ENCODE results near the gene TUBA1A. TPM values are rescaled to one million over a fixed set of nuclear protein-coding genes. Genes with fewer than 3 reads are reported as not detected.

Gene TUBA1A
- 100 to 1,000 TPM in 1 of 2 donors, 10 to 100 TPM in 1; 81.6 to 253 TPM for total RNA-seq

GRCh38 chr12:49188916-49189367, at the start of gene TUBA1A:
TSS of gene TUBA1A (minus strand) at chr12:49189080. CDS start at chr12:49188979, 101 bp downstream.
- under 1% methylated on average over 26 of the region's 26 CpGs for WGBS
- intact Hi-C loops (cut with DNase I), result loop anchor here (1.0 to 10.0 kb wide), 3 partner anchors 45 to 104 kb away; partner anchors contain the start of gene TUBA1B

GRCh38 chr12:49236423-49236822, 47.5 kb upstream of the TUBA1A start:
- DNase-seq (ENCODE audit: low spot score), result no peak
- intact Hi-C loops (cut with DNase I), result no loop called here
- no peak overlapping the region for H3K27ac ChIP-seq
- no peaks in the 10 kb centered on the region for H3K4me1 ChIP-seq (replicated peaks)
- no peak for TF ChIP-seq POLR2AphosphoS5 (IDR thresholded peaks at IDR 0.05)
- no peak for TF ChIP-seq CTCF (IDR thresholded peaks at IDR 0.05)
- TF ChIP-seq POLR2A (IDR thresholded peaks at IDR 0.05), result no peak
- H3K4me3 ChIP-seq, result no peak overlapping the region
- H3K9me3 ChIP-seq, result no peaks in the 10 kb centered on the region
- WGBS, result 97% methylated on average over 1 of the region's 1 CpG
- no peaks in the 10 kb centered on the region for H3K36me3 ChIP-seq
- no peaks in the 10 kb centered on the region for H3K27me3 ChIP-seq (replicated peaks; ENCODE audit: insufficient read depth)

More at GRCh38 chr12:49188916-49189367, at the start of gene TUBA1A:
- TF ChIP-seq CTCF (IDR thresholded peaks at IDR 0.05) (no peak), POLR2AphosphoS5 (IDR thresholded peaks at IDR 0.05) (peak; percentile 91), POLR2A (IDR thresholded peaks at IDR 0.05) (peak; percentile 89)
- Histone ChIP-seq H3K4me3 (peak within 1 kb of the TSS; percentile 63 to 77), H3K4me1 (replicated peaks) (peaks cover 2% of the 10 kb centered on the region), H3K27ac (peak within 1 kb of the TSS; percentile 93 to 98), H3K36me3 (no peaks in the 10 kb centered on the region), H3K9me3 (no peaks in the 10 kb centered on the region), H3K27me3 (replicated peaks; ENCODE audit: insufficient read depth) (no peaks in the 10 kb centered on the region)
- DNase-seq (ENCODE audit: low spot score), result peak; percentile 86

GRCh38 chr12:49233842-49234526, 45.1 kb upstream of the TUBA1A start:
- Histone ChIP-seq H3K4me1 (replicated peaks) (no peaks in the 10 kb centered on the region), H3K4me3 (no peak overlapping the region), H3K36me3 (no peaks in the 10 kb centered on the region), H3K27me3 (replicated peaks; ENCODE audit: insufficient read depth) (no peaks in the 10 kb centered on the region), H3K9me3 (no peaks in the 10 kb centered on the region), H3K27ac (peak overlapping the region; percentile 73 to 92)
- no peak for TF ChIP-seq POLR2AphosphoS5 (IDR thresholded peaks at IDR 0.05)
- TF ChIP-seq CTCF (IDR thresholded peaks at IDR 0.05), result no peak
- TF ChIP-seq POLR2A (IDR thresholded peaks at IDR 0.05), result no peak
- intact Hi-C loops (cut with DNase I), result loop anchor here (1.0 to 2.0 kb wide), 2 partner anchors 46 to 145 kb away; no protein-coding TSS in a partner anchor
- WGBS, result 71% methylated on average over 19 of the region's 19 CpGs
- no peak for DNase-seq (ENCODE audit: low spot score)

GRCh38 chr12:49232940-49233841, 44.3 kb upstream of the TUBA1A start:
- WGBS, result 51% methylated on average over 25 of the region's 25 CpGs
- H3K4me3 ChIP-seq, result no peak overlapping the region

More at GRCh38 chr12:49232940-49233841, 44.3 kb upstream of the TUBA1A start:
- Histone ChIP-seq H3K27me3 (replicated peaks; ENCODE audit: insufficient read depth) (no peaks in the 10 kb centered on the region), H3K4me1 (replicated peaks) (no peaks in the 10 kb centered on the region), H3K9me3 (no peaks in the 10 kb centered on the region), H3K36me3 (no peaks in the 10 kb centered on the region), H3K27ac (peak overlapping the region; percentile 38 to 54)
- TF ChIP-seq POLR2A (IDR thresholded peaks at IDR 0.05) (no peak), POLR2AphosphoS5 (IDR thresholded peaks at IDR 0.05) (no peak), CTCF (IDR thresholded peaks at IDR 0.05) (no peak)
- peak; percentile 11 for DNase-seq (ENCODE audit: low spot score)
- intact Hi-C loops (cut with DNase I), result no loop called here
